Epidermal melanocyte (primary cell): ENCODE data around the gene NAV2.

Experiments used
- DNase-seq: peaks from one replicate; pipeline ENCODE4 v3.0.0; 2011; ENCODE audit warnings: low spot score; ENCODE audit not compliant: insufficient read length

The NAV2 gene

GRCh38 chr11:19774817-19775580 lies 62.4 kb downstream of the NAV2 start:
- DNase-seq, result no peak

GRCh38 chr11:19775622-19776021 lies 63.0 kb downstream of the NAV2 start:
- no peak for DNase-seq

DNA sequence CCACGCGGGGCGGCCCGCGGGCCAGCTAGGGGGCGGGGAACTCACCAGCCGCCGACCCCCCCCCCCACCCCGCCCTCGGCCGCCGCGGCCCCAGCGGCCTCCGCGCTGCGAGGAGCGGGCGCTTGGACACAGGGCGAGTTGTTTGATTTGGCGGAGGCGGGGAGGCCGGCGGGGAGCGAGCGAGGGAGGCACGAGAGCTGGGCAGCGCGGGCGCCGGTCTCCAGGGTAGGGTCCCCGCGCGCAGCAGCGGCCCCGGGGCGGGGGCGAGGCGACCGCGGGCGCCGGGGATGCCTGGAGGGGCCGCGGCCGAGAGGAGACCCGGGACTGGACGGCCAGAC lies 64.4 kb downstream of the NAV2 start:
- no peak for DNase-seq

DNA sequence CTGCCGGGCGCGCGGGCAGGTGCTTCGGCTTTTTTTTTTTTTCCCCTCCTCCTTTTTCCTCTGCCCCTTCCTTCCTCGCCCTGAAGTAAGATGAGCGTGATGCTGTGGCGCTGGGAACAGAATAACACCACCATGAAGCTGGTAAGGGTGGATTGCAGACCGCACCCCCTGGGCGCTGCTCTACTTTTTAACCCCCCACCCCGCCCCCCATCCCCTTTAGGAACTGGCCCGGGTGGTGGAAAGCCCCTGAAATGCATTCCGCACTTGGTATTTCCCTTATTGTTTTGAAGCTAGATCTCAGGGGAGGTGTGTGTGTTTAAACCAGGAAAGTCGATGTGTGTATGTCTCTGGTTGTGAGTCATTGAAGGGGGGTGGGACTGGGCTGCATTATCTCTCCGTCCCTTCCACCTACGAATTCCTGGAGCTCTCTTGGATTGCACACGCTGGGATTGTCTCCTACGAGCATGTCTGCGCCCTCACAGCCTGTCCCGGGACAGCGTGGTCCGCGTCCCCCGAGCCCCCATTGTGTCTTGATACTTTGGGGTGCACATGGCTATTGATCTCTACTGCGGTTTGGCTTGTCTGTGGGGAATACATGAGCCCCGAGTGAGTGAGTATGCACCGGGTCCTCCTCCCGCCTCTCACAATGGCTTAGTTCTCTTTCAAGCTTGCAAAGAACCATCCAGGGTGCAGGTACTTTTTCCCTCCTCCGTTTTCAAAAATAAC lies 64.9 kb downstream of the NAV2 start:
- no peak for DNase-seq

- DNase-seq, result no peak
Observed at GRCh38 chr11:19779740-19780139, 67.1 kb downstream of the NAV2 start.

DNA sequence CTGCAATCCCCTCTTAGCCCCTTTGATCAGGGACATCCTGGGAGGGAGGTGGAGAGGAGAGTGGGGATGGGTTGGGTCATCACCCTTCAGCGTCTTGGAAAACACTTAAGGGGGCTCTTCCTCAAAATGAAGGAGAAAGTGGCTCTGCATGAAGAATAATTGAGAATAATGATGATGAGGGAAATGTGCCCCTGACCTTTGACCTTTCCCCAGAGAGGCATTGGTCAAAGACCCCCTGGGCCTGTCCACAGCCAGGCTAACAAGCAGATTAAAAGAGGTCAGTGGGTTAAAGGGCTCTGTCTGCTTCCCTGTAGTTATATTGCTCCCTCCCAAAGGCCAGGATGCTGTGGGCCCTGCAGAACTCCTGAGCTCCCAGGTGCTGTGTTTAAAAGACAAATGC lies 68.7 kb downstream of the NAV2 start:
- no peak for DNase-seq

DNA sequence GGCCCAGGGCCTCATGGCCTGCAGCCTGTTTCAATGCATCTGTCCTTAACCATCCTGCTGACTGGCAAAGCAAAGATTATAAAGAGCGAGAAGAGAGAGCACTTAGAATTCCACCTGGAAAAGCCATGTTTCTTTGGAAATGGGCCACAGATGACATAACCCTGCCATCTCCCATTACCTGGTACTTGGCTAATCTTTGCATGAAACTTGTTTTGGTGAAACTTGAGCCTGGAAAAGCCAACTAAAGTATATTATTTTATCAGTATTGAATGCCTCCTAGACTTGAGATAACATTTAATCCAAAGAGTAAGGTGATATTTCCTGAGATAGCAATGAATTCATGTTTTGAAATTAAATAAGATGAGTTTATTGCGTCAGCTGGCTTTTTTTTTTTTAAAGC lies 72.6 kb downstream of the NAV2 start:
- no peak for DNase-seq

- no peak for DNase-seq
Observed at GRCh38 chr11:19786644-19787043, 74.0 kb downstream of the NAV2 start.

DNA sequence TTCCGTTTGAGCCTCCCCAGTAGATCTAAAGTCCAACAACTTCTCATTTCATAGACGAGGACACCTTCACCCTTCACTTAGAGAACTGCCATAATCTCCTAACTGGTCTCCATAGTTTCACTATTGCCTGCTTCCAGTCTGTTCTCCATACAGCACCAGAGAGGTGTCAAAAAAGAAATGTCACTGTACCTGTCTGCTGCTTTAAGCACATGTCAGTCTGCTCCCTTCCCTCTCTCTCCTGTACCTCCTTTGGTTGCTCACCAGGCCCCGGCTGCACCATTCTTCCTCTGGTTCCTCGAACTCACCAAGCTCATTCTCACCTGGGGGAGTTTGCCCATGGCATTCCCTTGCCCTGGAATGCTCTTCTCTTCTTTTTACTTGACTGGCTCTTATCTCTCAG lies 75.8 kb downstream of the NAV2 start:
- no peak for DNase-seq

DNA sequence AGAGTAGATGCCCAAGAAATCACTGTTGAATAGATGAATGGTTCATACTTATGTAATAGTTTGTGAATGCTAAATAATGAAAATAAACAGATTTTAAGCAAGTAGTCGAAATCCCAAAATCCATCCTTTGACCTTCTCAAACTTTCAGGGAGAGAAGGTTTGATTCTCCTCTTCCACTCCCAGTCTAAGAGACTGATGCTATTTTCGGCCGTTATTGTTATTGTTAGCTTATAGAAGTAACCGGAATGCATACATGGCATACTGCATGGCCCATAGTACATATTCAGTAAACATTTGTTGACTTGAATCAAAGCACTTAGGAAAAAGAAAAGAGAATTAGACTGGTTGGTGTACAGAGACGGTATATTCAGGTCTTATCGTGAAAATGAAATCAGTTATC lies 76.6 kb downstream of the NAV2 start:
- DNase-seq, result no peak

DNA sequence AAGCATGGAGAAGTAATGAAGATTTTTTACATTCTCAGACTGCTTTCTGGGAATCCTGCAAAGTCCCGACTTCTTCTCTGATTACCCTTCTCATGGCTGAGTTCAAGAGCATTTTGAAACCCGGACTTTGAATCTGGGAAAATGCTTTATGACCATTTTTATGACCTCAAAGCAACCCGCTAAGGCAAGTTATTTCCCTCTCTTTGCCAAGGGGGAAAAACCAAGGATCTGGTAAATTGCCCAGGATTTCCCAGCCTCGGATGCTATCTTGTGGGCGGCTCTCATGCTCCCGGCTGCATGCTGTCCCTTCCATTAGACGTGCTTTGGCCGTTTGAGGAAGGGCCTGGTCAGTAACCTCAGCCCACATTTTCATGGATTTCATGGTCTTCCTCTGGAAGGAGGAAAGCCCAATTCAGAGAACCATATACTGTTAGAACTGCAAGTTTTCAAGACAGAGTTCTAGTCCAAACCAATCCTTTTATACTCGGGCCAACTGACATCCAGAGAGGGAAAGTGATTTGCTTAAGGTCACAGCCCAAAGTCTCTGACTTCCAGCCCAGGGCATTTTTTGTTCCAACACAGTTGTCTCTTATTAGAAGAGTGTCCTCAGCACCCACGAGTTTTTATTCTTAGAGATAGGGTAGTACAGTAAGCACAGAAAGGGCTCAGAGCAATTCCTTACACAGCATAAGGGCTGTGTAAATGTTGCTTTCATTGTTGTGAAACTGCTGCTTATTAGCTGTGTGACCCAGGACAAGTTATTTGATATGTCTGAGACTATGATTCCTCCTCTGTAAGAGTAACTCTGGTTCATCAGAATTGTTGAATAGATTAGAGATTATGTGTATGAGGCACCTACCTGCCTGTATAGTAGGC lies 77.4 kb downstream of the NAV2 start:
- DNase-seq, result no peak

- no peak for DNase-seq
Observed at GRCh38 chr11:19790831-19791552, 78.4 kb downstream of the NAV2 start.

- no peak for DNase-seq
Observed at GRCh38 chr11:19792510-19792909, 79.9 kb downstream of the NAV2 start.

GRCh38 chr11:19793326-19793725 lies 80.7 kb downstream of the NAV2 start:
- DNase-seq, result no peak

GRCh38 chr11:19794161-19794560 lies 81.5 kb downstream of the NAV2 start:
- DNase-seq, result no peak

- DNase-seq, result no peak
Observed at GRCh38 chr11:19795082-19795481, 82.4 kb downstream of the NAV2 start.

DNA sequence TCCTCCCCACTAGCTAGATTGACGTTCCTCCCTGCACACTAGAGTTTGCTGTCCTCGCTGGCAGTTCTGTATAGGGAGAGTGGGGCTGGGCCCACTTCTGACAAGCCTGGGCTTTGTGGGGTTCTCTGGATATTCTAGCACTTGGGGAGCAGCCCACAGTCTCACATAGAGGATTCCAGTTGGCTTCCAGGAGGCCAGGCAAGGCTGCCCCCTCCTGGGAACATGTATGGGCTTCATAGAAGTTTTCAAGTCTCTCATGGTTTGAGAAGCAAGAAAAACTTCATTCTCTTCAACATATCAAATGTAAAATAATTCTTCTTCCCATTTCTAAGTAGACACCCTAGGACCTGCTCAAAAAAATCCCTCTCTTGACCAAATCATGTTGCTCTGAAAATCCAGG lies 87.5 kb downstream of the NAV2 start:
- DNase-seq, result no peak

GRCh38 chr11:19800714-19801519 lies 88.3 kb downstream of the NAV2 start:
- no peak for DNase-seq

- DNase-seq, result no peak
Observed at GRCh38 chr11:19802773-19803293, 90.2 kb downstream of the NAV2 start.

DNA sequence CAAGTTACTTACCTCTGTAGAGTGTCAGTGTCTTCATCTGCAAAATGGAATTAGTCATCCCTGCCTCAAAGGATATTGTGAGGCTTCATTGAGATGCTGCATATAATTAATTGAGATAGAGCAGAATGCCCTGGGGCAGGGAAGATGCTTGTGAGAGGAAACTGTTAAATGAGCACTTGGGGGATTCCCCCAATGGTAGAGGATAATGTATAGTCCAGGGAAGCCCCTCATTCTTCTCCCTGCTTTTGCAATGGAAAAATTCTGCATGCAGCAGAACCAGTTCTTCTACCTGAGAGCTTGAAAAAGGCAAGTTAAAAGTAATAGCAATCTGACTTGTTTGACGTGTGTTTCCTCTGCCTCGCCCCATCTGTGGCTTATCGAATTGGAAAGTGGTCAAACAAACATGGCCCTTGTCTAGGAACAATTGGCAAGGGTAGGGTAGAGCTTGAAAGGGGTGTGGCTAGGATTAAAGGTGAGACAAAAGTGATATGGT lies 90.9 kb downstream of the NAV2 start:
- DNase-seq, result no peak
